ENCODE results near the gene SYNJ2. TPM values are rescaled to one million over a fixed set of nuclear protein-coding genes. Genes with fewer than 3 reads are reported as not detected.

SYNJ2 gene
- total RNA-seq, 4 donors from 2014 or later, result 2.2 to 7.9 (median 3.1) TPM

GRCh38 chr6:157954150-157955117 is 27.2 kb upstream of the SYNJ2 start:
- no peak for TF ChIP-seq CTCF (IDR thresholded peaks at IDR 0.05; ENCODE audit: low read depth)

GRCh38 chr6:157955675-157956074 is 26.0 kb upstream of the SYNJ2 start:
- no peak for TF ChIP-seq CTCF (IDR thresholded peaks at IDR 0.05; ENCODE audit: low read depth)

- no peak for TF ChIP-seq CTCF (IDR thresholded peaks at IDR 0.05; ENCODE audit: low read depth)
Observed at GRCh38 chr6:157956171-157956730, 25.4 kb upstream of the SYNJ2 start.

- no peak for TF ChIP-seq CTCF (IDR thresholded peaks at IDR 0.05; ENCODE audit: low read depth)
Observed at GRCh38 chr6:157959451-157960227, 22.0 kb upstream of the SYNJ2 start.

GRCh38 chr6:157961153-157961831 is 20.4 kb upstream of the SYNJ2 start:
- no peak for TF ChIP-seq CTCF (IDR thresholded peaks at IDR 0.05; ENCODE audit: low read depth)

GRCh38 chr6:157961832-157962575 is 19.7 kb upstream of the SYNJ2 start:
- no peak for TF ChIP-seq CTCF (IDR thresholded peaks at IDR 0.05; ENCODE audit: low read depth)
